ENCODE measurements around the gene CLCN2. TPM values are rescaled to one million over a fixed set of nuclear protein-coding genes. Genes with fewer than 3 reads are reported as not detected.

CLCN2 gene
- total RNA-seq, 1 donor from 2014 or later: 9.6 TPM

DNA sequence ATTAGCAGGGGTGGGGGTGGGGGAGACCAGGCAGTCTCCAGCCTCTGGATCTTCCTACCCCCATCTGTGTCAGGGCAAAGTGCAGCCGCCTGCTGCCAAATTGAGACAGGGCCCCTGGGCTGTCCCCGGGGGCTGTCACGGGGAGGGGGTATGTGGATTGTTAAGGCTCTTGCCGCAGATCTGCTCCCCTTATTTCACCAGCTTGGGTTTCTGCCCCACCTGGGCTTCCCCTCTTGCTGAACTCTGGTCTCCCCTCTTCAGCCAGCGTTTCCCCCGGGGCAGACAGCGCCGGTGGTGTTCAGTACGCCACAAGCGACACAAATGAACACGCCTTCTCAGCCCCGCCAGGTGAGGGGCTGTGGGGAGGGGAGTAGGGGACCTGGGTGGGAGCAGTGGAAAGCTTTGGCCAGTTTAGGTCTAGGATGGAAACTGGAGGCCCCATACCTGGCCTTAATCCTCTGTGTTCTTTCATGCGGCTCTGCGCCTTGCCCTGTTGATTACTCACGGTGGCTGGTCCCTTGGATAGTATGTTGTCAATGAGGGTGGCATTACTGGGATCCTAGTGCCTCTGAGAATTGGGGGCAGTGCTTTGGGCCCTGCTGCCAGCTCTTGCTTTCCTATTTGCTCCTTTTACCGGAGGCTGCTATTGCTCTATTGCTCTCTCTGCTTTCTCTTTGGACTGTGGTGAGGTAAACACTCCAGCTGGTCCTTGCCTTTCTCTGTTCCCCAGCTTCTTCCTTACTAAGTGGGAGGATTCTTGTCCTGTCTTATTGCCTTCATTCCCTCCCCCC lies 45.3 kb downstream of the CLCN2 start:
- no peaks in the 10 kb centered on the region for H3K27me3 Mint-ChIP-seq (ENCODE audit: low read depth)
- H3K27ac Mint-ChIP-seq: peak overlapping the region; percentile 86
- no peak for DNase-seq (ENCODE audit: low spot score)
- H3K4me3 Mint-ChIP-seq (ENCODE audit: low read depth): peak overlapping the region; percentile 87
- H3K4me1 Mint-ChIP-seq (ENCODE audit: low read depth): peaks cover 25% of the 10 kb centered on the region
- peaks cover 52% of the 10 kb centered on the region for H3K36me3 Mint-ChIP-seq (ENCODE audit: low read depth)
- intact Hi-C loops (cut with micrococcal nuclease): loop anchor here (2.0 kb wide), 1 partner anchor 19 kb away; no protein-coding TSS in a partner anchor
- H3K9me3 Mint-ChIP-seq: no peaks in the 10 kb centered on the region

DNA sequence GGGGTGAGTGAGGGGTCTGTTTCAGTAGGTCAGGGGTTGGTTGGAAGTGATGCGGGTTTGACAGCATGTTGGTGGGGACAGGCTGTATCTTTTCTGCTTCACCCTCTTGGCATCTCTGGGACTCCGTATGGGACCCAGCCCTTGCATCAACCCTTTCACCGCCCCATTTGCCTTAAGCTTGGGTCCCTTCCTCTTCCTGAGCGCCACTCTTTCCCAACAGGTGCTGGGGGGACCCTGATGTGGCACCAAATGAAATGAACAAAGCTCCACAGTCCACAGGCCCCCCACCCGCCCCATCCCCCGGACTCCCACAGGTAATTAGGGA lies 45.9 kb downstream of the CLCN2 start:
- Mint-ChIP-seq H3K9me3 (no peaks in the 10 kb centered on the region), H3K27me3 (ENCODE audit: low read depth) (no peaks in the 10 kb centered on the region), H3K27ac (peak overlapping the region; percentile 86), H3K4me3 (ENCODE audit: low read depth) (peak overlapping the region; percentile 87), H3K36me3 (ENCODE audit: low read depth) (peaks cover 47% of the 10 kb centered on the region), H3K4me1 (ENCODE audit: low read depth) (peaks cover 24% of the 10 kb centered on the region)
- DNase-seq (ENCODE audit: low spot score): no peak
- intact Hi-C loops (cut with micrococcal nuclease): loop anchor here (2.0 kb wide), 1 partner anchor 19 kb away; no protein-coding TSS in a partner anchor

DNA sequence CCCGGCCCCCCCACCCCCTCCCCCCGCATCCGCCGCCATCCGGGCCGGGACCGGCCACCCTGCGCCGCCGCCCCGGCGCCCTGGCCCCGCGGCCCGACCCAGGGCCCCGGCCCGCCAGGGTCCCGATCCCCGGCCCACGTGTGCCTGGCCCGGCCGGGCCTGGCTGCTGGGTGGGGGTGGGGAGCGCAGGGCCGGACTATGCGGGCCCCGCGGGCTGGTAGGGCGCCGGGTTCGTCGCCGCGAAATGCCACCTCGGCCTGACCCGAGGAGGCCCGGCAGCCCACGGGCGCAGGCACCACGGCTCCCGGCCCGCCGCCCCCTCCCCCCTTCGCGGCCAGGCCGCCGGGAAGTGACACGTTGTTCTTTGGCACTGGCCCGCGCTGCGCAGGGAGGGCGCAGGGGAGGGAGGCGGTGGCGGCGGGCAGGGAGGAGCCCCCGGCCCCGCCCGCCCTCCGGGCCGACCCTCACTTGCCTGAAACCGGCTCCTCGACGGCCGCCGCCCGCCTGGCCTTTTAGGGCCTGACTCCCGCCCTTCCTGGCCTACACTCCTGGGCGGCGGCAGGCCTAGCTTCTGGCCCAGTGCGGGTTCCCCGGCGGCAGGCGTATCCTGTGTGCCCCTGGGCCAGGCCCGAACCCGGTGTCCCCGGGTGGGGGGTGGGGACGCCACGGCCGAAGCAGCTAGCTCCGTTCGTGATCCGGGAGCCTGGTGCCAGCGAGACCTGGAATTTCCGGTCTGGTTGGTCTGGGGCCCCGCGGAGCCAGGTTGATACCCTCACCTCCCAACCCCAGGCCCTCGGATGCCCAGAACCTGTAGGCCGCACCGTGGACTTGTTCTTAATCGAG lies 46.5 kb downstream of the CLCN2 start:
- peaks cover 43% of the 10 kb centered on the region for H3K36me3 Mint-ChIP-seq (ENCODE audit: low read depth)
- H3K4me3 Mint-ChIP-seq (ENCODE audit: low read depth): peak overlapping the region; percentile 87
- peak; percentile 62 for DNase-seq (ENCODE audit: low spot score)
- H3K9me3 Mint-ChIP-seq: no peaks in the 10 kb centered on the region
- intact Hi-C loops (cut with micrococcal nuclease): loop anchor here (1.0 to 2.0 kb wide), 4 partner anchors 16 to 66 kb away; partner anchors contain the start of genes EEF1AKMT4 and PSMD2
- peaks cover 24% of the 10 kb centered on the region for H3K4me1 Mint-ChIP-seq (ENCODE audit: low read depth)
- no peaks in the 10 kb centered on the region for H3K27me3 Mint-ChIP-seq (ENCODE audit: low read depth)
- peak overlapping the region; percentile 86 for H3K27ac Mint-ChIP-seq

DNA sequence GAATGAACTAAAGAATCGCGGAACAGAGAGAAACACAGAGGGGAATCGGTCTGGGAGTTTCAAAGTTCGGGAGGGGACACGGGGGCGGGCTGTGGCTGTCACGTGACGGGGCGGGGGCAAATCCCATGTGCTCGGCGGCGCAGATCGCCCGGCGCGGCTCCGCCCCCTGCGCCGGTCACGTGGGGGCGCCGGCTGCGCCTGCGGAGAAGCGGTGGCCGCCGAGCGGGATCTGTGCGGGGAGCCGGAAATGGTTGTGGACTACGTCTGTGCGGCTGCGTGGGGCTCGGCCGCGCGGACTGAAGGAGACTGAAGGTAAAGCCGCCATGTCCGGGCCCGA lies 47.1 kb downstream of the CLCN2 start, which contains the start of gene EIF4G1:
TSS of gene EIF4G1 (plus strand) at position 244 of the 337 bp plus-strand sequence. CDS start 1,191 bp downstream, outside the sequence.
- peaks cover 40% of the 10 kb centered on the region for H3K36me3 Mint-ChIP-seq (ENCODE audit: low read depth)

DNA sequence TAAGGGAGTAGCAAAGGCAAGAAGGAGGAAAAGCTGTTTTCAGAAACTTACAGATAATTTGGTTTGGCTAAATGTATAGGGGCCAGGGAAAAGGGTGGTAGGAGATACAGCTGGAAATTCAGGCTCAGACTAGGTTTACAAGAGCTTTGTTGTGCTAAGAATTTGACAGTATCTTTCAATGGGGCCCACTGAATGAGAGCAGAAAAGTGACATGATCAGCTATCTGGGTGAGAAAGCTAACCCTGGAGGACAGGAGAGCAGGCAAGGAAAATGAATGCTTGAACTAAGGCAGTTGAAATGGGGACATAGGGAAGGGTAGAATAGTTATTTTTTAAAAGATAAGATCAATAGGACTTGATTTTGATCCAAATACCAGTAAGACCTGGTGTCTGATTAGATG lies 49.8 kb downstream of the CLCN2 start:
- H3K4me1 Mint-ChIP-seq (ENCODE audit: low read depth): peaks cover 6% of the 10 kb centered on the region
- intact Hi-C loops (cut with micrococcal nuclease): no loop called here
- DNase-seq (ENCODE audit: low spot score): no peak
- H3K27me3 Mint-ChIP-seq (ENCODE audit: low read depth): no peaks in the 10 kb centered on the region
- peaks cover 43% of the 10 kb centered on the region for H3K36me3 Mint-ChIP-seq (ENCODE audit: low read depth)
- H3K27ac Mint-ChIP-seq: peak overlapping the region; percentile 17
- no peaks in the 10 kb centered on the region for H3K9me3 Mint-ChIP-seq
- no peak overlapping the region for H3K4me3 Mint-ChIP-seq (ENCODE audit: low read depth)

More for the DNA sequence above, 47.1 kb downstream of the CLCN2 start, which contains the start of gene EIF4G1:
- peak; percentile 91 for DNase-seq (ENCODE audit: low spot score)
- Mint-ChIP-seq H3K4me1 (ENCODE audit: low read depth) (peaks cover 22% of the 10 kb centered on the region), H3K27me3 (ENCODE audit: low read depth) (no peaks in the 10 kb centered on the region), H3K27ac (peak within 1 kb of the TSS; percentile 86), H3K9me3 (no peaks in the 10 kb centered on the region), H3K4me3 (ENCODE audit: low read depth) (peak within 1 kb of the TSS; percentile 87)
- intact Hi-C loops (cut with micrococcal nuclease): loop anchor here (1.0 to 2.0 kb wide), 4 partner anchors 15 to 65 kb away; partner anchors contain the start of genes EEF1AKMT4 and PSMD2

DNA sequence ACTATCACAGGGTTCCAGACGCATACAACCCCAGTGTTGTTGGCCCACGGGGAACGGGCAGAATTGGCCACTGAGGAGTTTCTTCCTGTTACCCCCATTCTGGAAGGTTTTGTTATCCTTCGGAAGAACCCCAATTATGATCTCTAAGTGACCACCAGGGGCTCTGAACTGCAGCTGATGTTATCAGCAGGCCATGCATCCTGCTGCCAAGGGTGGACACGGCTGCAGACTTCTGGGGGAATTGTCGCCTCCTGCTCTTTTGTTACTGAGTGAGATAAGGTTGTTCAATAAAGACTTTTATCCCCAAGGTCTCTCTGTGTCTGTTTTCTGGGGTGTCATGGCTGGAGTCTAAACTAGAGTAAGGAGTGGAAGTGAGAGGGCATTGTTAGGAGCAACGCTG lies 52.7 kb downstream of the CLCN2 start:
- Mint-ChIP-seq H3K27ac (no peak overlapping the region), H3K36me3 (ENCODE audit: low read depth) (peaks cover 54% of the 10 kb centered on the region), H3K9me3 (no peaks in the 10 kb centered on the region)

DNA sequence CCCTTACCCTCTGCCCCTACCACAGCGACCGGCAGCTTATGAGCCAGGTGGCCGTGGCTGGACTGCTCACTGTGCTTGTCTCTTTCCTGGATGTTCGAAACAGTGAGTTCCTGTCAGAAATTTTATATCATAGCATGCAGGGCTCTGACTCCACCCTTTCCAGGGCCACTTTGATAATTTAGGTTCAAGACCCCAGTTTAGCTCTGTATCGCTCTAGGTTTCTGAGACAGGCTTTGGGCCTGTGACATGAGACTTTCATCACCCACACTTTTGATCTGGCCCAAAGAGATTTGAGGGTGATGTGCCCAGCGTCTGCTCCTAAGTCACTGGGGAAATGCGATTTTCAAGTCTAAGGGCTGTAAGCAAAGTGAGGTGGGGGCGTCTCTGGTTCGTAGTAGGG lies 53.5 kb downstream of the CLCN2 start:
- H3K27me3 Mint-ChIP-seq (ENCODE audit: low read depth): no peaks in the 10 kb centered on the region
- H3K4me3 Mint-ChIP-seq (ENCODE audit: low read depth): no peak overlapping the region
- DNase-seq (ENCODE audit: low spot score): no peak
- no peaks in the 10 kb centered on the region for H3K4me1 Mint-ChIP-seq (ENCODE audit: low read depth)
- H3K36me3 Mint-ChIP-seq (ENCODE audit: low read depth): peaks cover 62% of the 10 kb centered on the region
- intact Hi-C loops (cut with micrococcal nuclease): no loop called here
- H3K27ac Mint-ChIP-seq: no peak overlapping the region
- H3K9me3 Mint-ChIP-seq: no peaks in the 10 kb centered on the region

More for the DNA sequence above, 52.7 kb downstream of the CLCN2 start:
- intact Hi-C loops (cut with micrococcal nuclease): no loop called here
- no peaks in the 10 kb centered on the region for H3K27me3 Mint-ChIP-seq (ENCODE audit: low read depth)
- no peaks in the 10 kb centered on the region for H3K4me1 Mint-ChIP-seq (ENCODE audit: low read depth)
- DNase-seq (ENCODE audit: low spot score): no peak
- no peak overlapping the region for H3K4me3 Mint-ChIP-seq (ENCODE audit: low read depth)

DNA sequence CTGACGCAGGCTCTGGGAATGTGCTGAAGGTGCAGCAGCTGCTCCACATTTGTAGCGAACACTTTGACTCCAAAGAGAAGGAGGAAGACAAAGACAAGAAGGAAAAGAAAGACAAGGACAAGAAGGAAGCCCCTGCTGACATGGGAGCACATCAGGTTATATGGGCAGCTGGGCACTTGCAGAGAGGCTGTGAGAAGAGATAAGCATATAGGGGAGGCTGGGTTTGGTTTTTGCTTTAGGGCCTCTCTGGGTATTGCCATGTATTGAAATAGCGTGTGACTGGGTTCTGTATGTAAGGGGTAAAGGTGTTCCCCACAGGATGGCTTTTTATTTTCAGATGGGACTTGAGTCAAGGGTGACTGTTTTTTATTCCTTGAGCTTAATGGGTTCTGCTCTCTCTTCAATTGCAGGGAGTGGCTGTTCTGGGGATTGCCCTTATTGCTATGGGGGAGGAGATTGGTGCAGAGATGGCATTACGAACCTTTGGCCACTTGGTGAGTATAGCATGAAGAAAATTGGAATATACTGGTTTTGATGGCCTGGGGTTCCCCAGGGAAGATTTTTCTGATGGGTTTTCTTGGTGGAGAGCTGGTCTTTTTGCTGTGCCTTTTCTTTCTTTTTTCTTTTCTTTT lies 54.9 kb downstream of the CLCN2 start:
- H3K4me3 Mint-ChIP-seq (ENCODE audit: low read depth): no peak overlapping the region
- peaks cover 76% of the 10 kb centered on the region for H3K36me3 Mint-ChIP-seq (ENCODE audit: low read depth)
- DNase-seq (ENCODE audit: low spot score): no peak
- H3K27me3 Mint-ChIP-seq (ENCODE audit: low read depth): no peaks in the 10 kb centered on the region
- H3K27ac Mint-ChIP-seq: no peak overlapping the region
- intact Hi-C loops (cut with micrococcal nuclease): no loop called here
- H3K9me3 Mint-ChIP-seq: no peaks in the 10 kb centered on the region
- peaks cover 2% of the 10 kb centered on the region for H3K4me1 Mint-ChIP-seq (ENCODE audit: low read depth)

DNA sequence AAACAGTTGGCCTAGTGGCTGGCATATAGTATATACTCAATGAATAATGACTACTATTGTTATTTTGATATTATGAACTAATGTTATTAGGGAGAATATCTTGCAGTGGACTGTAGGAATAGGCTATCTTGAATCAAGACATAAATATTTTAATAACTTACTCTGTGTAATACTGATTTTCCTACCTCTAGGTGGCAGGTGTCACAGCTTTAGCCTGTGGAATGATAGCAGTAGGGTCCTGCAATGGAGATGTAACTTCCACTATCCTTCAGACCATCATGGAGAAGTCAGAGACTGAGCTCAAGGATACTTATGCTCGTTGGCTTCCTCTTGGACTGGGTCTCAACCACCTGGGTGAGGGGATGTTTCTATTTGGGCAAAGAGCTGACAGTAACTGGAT lies 55.8 kb downstream of the CLCN2 start:
- no peaks in the 10 kb centered on the region for H3K27me3 Mint-ChIP-seq (ENCODE audit: low read depth)
- DNase-seq (ENCODE audit: low spot score): no peak
- no peaks in the 10 kb centered on the region for H3K9me3 Mint-ChIP-seq
- peaks cover 82% of the 10 kb centered on the region for H3K36me3 Mint-ChIP-seq (ENCODE audit: low read depth)
- no peak overlapping the region for H3K27ac Mint-ChIP-seq
- intact Hi-C loops (cut with micrococcal nuclease): no loop called here
- H3K4me3 Mint-ChIP-seq (ENCODE audit: low read depth): no peak overlapping the region
- peaks cover 6% of the 10 kb centered on the region for H3K4me1 Mint-ChIP-seq (ENCODE audit: low read depth)

DNA sequence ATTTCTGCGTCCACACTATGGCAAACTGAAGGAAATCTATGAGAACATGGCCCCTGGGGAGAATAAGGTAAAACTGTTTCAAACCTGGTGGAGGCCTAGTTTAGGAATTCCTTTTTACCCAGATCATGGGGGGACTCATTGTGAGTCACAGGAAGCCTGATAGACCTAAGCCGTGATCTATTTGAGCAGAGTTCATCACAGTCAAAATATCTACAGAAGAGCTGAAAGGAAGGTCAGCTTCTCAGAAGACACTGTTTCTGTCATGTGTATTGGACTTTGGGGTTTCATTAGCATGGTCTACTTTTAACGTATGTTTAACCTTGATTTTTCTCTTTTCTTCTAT lies 61.1 kb downstream of the CLCN2 start:
- H3K4me1 Mint-ChIP-seq (ENCODE audit: low read depth): peaks cover 17% of the 10 kb centered on the region
- no peak for DNase-seq (ENCODE audit: low spot score)
- H3K27me3 Mint-ChIP-seq (ENCODE audit: low read depth): peaks cover 2% of the 10 kb centered on the region
- H3K4me3 Mint-ChIP-seq (ENCODE audit: low read depth): peak overlapping the region; percentile 92
- H3K27ac Mint-ChIP-seq: no peak overlapping the region
- H3K36me3 Mint-ChIP-seq (ENCODE audit: low read depth): peaks cover 52% of the 10 kb centered on the region
- intact Hi-C loops (cut with micrococcal nuclease): no loop called here
- no peaks in the 10 kb centered on the region for H3K9me3 Mint-ChIP-seq

DNA sequence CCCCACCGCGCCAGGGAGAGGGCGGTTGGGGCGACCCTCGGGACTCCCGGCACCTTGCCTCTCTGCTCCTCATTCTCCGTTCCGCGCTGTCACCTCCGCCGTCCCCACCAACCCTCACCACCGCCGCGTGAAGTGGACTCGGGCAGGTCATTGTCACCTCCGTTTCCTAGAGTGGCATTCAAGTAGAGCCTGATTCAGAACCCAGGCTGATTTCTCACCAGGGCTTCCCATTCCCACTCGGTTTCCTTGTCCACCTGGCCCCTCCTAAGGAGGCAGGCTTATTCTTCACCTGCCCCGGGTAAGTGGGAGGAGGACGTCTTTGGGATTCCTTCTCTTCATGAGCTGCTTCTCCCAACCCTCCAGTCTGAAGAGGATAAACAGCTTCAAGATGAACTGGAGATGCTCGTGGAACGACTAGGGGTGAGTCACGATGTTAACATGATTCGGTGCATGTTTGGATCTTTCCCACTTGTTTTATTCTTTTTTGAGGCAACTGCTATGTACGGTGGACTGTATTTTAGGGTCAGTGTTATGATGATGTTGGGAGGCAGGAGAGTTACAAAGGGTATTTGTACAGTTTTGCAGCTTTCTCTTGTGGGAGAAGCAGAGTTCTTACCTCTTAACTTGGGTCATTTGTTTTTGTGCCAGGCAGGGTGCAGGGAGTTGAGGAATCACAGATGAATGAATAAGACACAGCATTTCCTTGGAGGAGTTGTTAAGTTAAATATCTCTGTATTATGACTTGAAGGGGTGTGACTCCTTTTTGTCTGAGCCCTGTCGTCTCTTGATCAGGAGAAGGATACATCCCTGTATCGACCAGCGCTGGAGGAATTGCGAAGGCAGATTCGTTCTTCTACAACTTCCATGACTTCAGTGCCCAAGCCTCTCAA lies 61.7 kb downstream of the CLCN2 start:
- peaks cover 47% of the 10 kb centered on the region for H3K36me3 Mint-ChIP-seq (ENCODE audit: low read depth)
- no peak for DNase-seq (ENCODE audit: low spot score)
- H3K9me3 Mint-ChIP-seq: no peaks in the 10 kb centered on the region
- H3K4me1 Mint-ChIP-seq (ENCODE audit: low read depth): peaks cover 17% of the 10 kb centered on the region
- intact Hi-C loops (cut with micrococcal nuclease): loop anchor here (1.0 to 2.0 kb wide), 6 partner anchors 15 to 144 kb away; partner anchors contain the start of genes ABCF3, AP2M1, DVL3 and EEF1AKMT4
- peak overlapping the region; percentile 92 for H3K4me3 Mint-ChIP-seq (ENCODE audit: low read depth)
- peak overlapping the region; percentile 48 for H3K27ac Mint-ChIP-seq
- H3K27me3 Mint-ChIP-seq (ENCODE audit: low read depth): peaks cover 2% of the 10 kb centered on the region

Measured in activated T-helper 2 cell treated with anti-CD3 and anti-CD28 coated beads, Interferon-gamma antibody, Interleukin-2, Interleukin-4, amounts not matched to agents 10 μg/mL and 5 μg/mL and 100 μg/mL, durations not matched to agents 14 hours and 24 hours and 36 hours (primary cell).